ENCODE results near the gene KLHL25.

Gene KLHL25

GRCh38 chr15:85759376-85759775, 35.3 kb downstream of the KLHL25 start:
- no peak for TF ChIP-seq CTCF (IDR thresholded peaks at IDR 0.05; ENCODE audit: insufficient read depth, low read length, missing control alignments)
- POLR2A ChIA-PET: no interaction called here
- no peak overlapping the region for H3K4me3 ChIP-seq (ENCODE audit: low read depth, low read length)
- CTCF ChIA-PET: interaction anchor here (1.1 kb wide), 1 partner anchor 72 kb away, joined by 5 read pairs; no protein-coding TSS in a partner anchor
- no peak for DNase-seq (ENCODE audit: low read depth, low spot score)

GRCh38 chr15:85758655-85758978, 36.1 kb downstream of the KLHL25 start:
- no peak for TF ChIP-seq CTCF (IDR thresholded peaks at IDR 0.05; ENCODE audit: insufficient read depth, low read length, missing control alignments)
- DNase-seq (ENCODE audit: low read depth, low spot score): no peak
- ChIA-PET CTCF (no interaction called here), POLR2A (no interaction called here)
- H3K4me3 ChIP-seq (ENCODE audit: low read depth, low read length): no peak overlapping the region

GRCh38 chr15:85757939-85758654, 36.6 kb downstream of the KLHL25 start:
- DNase-seq (ENCODE audit: low read depth, low spot score): no peak
- TF ChIP-seq CTCF (IDR thresholded peaks at IDR 0.05; ENCODE audit: insufficient read depth, low read length, missing control alignments): no peak
- ChIA-PET POLR2A (no interaction called here), CTCF (no interaction called here)
- no peak overlapping the region for H3K4me3 ChIP-seq (ENCODE audit: low read depth, low read length)

- TF ChIP-seq CTCF (IDR thresholded peaks at IDR 0.05; ENCODE audit: insufficient read depth, low read length, missing control alignments): no peak
- no peak for DNase-seq (ENCODE audit: low read depth, low spot score)
- POLR2A ChIA-PET: no interaction called here
- no peak overlapping the region for H3K4me3 ChIP-seq (ENCODE audit: low read depth, low read length)
- CTCF ChIA-PET: no interaction called here
Observed at GRCh38 chr15:85757073-85757938, 37.4 kb downstream of the KLHL25 start.

GRCh38 chr15:85756411-85757072, 38.2 kb downstream of the KLHL25 start:
- ChIA-PET CTCF (no interaction called here), POLR2A (no interaction called here)
- no peak overlapping the region for H3K4me3 ChIP-seq (ENCODE audit: low read depth, low read length)
- no peak for DNase-seq (ENCODE audit: low read depth, low spot score)
- no peak for TF ChIP-seq CTCF (IDR thresholded peaks at IDR 0.05; ENCODE audit: insufficient read depth, low read length, missing control alignments)

- CTCF ChIA-PET: interaction anchor here (0.6 to 1.9 kb wide), 2 partner anchors 75 to 84 kb away, joined by 3 to 7 read pairs; no protein-coding TSS in a partner anchor
- H3K4me3 ChIP-seq (ENCODE audit: low read depth, low read length): no peak overlapping the region
- no peak for TF ChIP-seq CTCF (IDR thresholded peaks at IDR 0.05; ENCODE audit: insufficient read depth, low read length, missing control alignments)
- no peak for DNase-seq (ENCODE audit: low read depth, low spot score)
- POLR2A ChIA-PET: no interaction called here
Observed at GRCh38 chr15:85755942-85756341, 38.8 kb downstream of the KLHL25 start.

Data from AG04449 (cell line).